HuH-7 (cell line): ENCODE measurements around the gene SGCA.

Source experiments
- DNase-seq: peaks from one replicate; pipeline ENCODE4 v3.0.0; 2011; ENCODE audit warnings: low spot score

Gene SGCA

GRCh38 chr17:50209472-50210239, 43.9 kb downstream of the SGCA start:
- no peak for DNase-seq

DNA sequence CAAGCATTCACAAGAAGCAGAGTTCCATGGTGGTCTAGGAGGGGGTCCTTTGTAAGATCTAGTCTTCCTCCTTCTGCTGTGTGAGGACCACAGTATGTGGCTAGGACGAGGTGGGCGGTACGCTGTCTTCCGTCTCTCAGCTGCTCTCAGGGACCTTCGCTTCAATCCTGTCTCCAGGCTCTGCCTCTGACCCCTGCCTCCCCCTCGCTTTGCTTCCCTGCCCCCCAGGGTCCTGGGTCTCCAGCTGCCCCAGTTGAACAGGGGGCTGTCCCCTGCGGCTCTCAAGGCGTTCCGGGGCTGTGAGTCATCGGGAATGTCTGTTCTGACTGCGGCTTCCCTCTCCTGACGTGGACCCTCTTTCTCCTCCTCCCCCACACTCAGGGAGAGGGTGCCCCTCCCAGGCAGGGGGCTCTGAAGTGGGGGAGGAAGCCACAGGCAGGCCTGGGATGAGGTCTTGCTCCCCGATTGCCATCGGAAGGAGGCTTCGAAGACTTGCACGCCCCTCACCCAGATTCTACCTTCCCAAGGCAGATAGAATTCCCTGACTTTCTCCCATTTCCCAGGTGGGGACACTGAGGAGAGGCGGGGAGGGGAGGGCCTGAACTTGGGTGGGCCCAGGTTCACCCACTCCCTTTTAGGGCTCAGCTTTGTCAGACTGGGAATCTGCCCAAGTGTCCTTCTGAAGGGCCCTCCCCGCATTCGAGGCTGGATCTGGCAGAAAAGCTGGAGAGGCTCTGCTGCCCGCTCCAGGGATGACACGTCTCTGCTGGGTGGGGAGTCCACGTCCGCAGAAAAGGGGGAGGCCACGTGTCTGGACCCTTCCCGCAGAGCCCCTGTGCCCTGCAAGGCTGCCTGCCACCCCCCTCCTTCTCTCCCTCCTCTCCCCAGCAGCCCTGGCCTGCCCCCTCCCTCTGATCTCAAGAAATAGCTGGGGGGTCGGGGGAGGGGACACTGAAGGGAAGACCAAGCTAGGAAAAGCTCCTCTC, 44.7 kb downstream of the SGCA start:
- no peak for DNase-seq

DNA sequence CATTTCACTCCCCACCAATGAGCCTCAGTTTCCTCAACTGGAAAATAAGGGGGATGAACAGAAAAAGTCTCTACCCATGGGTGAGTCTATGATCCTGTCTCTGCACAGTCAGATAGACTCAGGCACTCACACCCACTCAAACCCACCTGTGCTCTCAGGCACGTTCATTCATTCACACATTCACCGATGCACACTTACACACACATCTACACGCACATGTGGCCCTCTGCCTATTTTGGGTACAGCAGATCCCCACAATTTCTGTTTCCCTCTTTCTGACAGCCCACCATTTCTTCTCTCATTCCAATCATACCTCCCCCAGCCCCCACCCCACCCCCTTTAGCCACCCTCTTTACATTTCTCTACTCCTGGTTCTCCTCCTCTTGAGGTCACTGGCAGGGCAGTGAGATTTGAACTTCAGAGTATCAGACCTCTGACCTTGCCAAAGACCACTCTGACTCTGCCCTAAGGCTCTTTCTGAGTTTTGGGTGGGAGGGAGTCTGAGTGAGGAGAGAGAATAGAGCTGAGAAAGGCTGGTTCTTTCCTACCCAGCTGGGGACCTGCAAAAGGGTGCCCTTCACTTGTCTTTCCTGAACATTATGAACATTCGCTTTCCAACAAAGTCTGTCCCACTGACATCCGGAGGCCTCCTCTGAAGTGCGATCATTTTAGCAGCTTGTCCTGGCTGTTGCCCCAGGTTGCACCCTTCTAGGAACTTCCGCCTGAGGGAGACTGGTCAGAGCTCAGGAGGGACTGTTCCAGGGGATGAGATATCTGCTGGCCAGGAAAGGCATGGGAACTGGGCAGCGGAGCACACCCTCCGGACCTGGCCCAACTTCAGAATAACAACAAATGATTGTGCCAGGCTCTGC, 45.7 kb downstream of the SGCA start:
- no peak for DNase-seq

DNA sequence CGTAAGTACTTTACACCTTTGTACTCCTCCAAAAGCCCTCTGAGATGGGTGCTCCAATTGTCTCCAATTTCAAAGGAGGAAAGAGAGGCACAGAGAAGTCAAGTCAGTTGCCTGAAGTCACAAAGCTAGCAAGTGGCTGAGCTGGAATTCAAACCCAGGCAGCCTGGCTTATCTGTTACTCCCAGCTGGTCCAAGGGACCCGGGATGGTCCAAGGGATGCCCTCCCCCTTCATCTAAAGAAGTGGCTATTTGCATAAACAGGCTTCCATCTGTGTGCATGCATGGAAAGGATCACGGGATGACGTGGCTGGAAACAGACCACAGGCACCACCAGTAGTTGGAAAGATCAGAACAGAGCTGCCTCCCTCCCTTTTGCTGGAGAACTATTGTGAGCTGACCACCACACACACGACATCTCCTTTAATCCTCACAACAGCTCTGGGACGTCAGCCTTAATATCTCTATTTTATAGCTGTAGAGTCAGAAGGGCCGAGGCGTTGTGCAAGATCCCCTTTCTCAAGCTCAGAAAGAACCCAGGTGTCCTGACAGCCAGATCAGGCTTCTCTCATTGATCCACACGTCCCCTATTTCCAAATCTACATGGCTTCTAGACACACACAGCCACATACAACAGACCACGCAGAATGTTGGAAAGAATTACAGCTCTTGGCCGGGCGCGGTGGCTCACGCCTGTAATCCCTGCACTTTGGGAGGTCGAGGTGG, 46.5 kb downstream of the SGCA start:
- no peak for DNase-seq

- DNase-seq, result peak; percentile 63
These were observed 47.5 kb downstream of the SGCA start for GRCh38 chr17:50213026-50214022.

- DNase-seq, result peak; percentile 6
These were observed 49.4 kb downstream of the SGCA start for GRCh38 chr17:50214976-50215760.

- DNase-seq, result no peak
These were observed 51.8 kb downstream of the SGCA start for GRCh38 chr17:50217591-50217990.

DNA sequence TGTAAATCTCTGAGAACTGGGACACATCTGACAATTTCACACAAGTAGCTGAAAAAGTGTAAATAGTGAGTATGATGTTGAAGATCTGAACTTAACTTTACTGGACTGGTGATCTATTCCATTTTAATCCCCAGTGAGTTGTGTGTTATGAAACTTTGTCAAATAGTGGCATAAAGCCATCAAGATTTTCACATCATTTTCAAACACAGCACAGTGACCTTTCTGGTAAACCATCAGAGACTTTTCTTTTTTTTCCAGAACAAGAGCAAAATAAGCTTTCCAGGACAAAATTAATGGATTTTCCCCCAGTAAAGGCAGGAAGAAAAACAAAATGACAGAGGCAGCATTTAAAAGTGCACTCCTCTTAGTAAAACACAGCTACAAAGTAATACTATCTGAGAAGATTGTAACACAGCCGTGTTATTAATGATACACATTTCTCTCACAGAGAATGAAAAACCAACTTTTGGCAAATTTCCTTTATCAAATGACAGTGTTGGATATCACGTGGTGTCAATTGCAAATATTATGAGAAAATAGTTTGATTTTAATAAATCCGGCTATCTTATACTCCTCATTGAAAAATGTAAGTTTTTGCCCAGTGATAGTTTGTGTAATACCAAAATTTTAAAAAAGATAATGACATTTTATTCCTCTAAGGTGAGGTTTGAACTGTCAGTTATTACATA, 52.4 kb downstream of the SGCA start:
- DNase-seq, result no peak

DNA sequence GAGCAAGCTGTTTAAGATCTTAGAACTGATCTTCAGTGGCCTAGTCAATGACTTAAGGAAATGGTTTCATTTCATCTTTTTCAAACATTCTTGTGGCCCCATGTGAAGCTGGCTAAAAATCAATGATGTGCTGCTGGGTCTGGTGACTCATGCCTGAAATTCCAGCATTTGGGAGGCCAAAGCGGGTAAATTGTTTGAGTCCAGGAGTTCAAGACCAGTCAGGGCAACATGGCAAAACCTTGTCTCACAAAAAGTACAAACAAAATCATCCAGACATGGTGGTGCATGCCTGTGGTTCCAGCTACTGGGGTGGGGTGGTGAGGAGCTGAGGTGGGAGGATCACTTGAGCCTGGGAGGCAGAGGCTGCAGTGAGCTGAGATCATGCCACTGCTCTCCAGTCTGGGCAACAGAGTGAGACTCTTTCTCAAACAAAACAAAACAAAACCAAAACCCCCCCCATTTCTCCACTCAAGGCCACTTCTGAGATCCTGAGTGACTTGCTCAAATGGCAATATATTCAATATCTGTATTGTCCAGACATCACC, 53.0 kb downstream of the SGCA start:
- no peak for DNase-seq

GRCh38 chr17:50219342-50219741, 53.5 kb downstream of the SGCA start:
- DNase-seq, result no peak

- peak; percentile 80 for DNase-seq
These were observed 54.2 kb downstream of the SGCA start for GRCh38 chr17:50219939-50220465.

DNA sequence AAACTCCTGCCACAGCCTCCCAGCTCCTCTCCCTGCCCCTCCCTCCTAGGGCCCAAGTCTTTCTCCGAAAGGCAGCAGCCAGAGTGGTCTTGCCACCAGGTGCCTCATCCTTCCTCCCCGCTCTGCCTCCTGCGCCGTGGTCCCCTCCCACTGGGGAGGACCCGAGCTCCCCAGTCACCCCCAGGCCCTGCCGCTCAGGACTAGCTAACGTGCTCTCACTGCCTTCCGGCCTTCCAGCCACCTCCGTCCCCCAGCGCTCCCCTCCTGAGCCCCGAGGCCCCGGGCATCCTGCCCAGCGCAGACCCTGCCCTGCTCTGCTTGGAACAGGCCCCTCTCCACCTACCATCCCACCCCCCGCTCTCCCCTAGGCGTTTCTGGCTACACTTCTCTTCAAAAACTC, 55.0 kb downstream of the SGCA start:
- no peak for DNase-seq

DNA sequence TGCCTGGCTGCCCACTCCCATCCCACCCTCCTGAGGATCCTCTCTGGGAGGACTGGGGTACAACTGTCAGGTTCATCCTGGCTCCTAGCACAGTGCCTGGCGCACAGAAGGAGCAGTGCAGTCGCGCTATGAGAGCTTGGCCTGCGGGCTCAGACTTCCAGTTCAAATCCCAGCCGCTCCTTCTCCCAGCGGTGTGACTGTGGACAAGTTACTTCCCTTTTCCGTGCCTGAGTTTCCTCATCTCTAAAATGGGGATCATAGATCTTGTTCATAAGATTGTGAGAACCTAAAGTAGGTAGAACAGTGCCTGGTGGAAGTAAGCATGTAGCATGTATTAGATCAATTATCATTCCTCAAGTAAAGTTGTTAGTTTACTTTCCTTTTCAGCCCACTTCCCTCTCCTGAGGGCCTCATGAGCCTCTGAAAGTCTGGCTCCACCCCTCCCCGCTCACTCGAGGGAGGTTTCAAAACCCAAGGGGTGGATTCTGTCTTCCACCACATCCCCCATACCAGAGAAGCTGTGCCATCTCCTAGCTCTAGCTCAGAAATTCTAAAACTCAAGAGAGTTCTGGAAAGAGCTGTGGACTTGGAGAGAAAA, 55.6 kb downstream of the SGCA start:
- no peak for DNase-seq

- DNase-seq, result no peak
These were observed 56.2 kb downstream of the SGCA start for GRCh38 chr17:50221864-50222545.

DNA sequence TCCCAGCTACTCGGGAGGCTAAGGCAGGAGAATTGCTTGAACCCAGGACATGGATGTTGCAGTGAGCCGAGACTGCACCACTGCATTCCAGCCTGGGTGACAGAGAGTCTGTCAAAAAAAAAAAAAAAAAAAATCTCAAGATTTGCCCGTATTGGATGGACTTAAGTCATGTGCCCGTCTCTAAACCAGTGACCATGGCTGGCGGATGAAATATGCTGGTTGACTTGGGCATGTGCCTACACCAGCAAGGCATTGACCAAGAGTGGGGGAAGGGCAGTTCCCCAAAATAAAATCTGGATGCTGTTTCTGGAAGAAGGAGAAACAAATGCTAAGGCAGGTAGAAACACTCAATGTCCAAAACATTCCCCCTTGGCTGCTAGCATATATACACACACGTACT, 57.1 kb downstream of the SGCA start:
- DNase-seq, result no peak
